Measurements from ENCODE around the gene CHSY3. TPM values are rescaled to one million over a fixed set of nuclear protein-coding genes. Genes with fewer than 3 reads are reported as not detected.
A peak's percentile ranks its signal among the peaks of the same experiment; 100 is the strongest.

The CHSY3 gene
- total RNA-seq, 2 donors from 2014 or later, result 1.2 to 2.0 TPM

DNA sequence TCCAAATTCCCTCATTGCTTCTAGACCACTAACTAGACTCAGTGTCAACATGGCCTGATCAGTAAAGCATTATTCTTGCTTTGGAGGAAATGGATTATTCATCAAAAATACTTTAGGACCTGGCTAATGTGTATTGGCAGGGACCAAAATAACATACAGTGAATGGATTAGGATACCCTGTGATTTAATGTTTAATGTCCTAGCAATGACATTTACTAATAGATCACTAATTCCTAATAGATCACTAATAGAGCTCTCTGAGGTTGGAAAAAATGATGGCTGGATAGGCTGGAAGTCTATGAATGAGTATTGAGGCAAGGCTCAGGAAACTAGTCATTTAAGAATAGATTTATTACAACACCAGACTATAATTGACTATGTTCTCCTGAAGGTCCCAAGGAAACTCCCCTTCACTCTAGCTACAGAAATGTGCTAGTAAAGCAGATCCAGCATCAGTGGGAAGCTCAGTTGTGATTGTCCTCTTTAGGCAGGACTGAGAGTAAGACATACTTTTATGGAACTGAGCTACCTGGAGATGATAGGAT, 46.1 kb upstream of the CHSY3 start:
- Histone ChIP-seq H3K4me3 (ENCODE audit: low read length) (no peak overlapping the region), H3K27me3 (ENCODE audit: control insufficient read depth, insufficient read depth, low read length, poor library complexity, severe bottlenecking) (no peaks in the 10 kb centered on the region), H3K9me3 (ENCODE audit: control insufficient read depth, low read length) (no peaks in the 10 kb centered on the region), H3K27ac (ENCODE audit: low read depth, low read length) (no peak overlapping the region), H3K9ac (ENCODE audit: extremely low read depth, low read length, poor library complexity, severe bottlenecking) (no peak overlapping the region), H3K4me1 (ENCODE audit: control insufficient read depth, insufficient read depth, low read length) (no peaks in the 10 kb centered on the region), H3K36me3 (ENCODE audit: control insufficient read depth, insufficient read depth, low read length) (no peaks in the 10 kb centered on the region)
- H3K27ac Mint-ChIP-seq, result no peak overlapping the region
- no peaks in the 10 kb centered on the region for H3K36me3 Mint-ChIP-seq (ENCODE audit: low read depth)
- no peaks in the 10 kb centered on the region for H3K27me3 Mint-ChIP-seq (ENCODE audit: insufficient read depth)
- no peaks in the 10 kb centered on the region for H3K9me3 Mint-ChIP-seq
- no peaks in the 10 kb centered on the region for H3K4me1 Mint-ChIP-seq
- TF ChIP-seq, protein P1, sequence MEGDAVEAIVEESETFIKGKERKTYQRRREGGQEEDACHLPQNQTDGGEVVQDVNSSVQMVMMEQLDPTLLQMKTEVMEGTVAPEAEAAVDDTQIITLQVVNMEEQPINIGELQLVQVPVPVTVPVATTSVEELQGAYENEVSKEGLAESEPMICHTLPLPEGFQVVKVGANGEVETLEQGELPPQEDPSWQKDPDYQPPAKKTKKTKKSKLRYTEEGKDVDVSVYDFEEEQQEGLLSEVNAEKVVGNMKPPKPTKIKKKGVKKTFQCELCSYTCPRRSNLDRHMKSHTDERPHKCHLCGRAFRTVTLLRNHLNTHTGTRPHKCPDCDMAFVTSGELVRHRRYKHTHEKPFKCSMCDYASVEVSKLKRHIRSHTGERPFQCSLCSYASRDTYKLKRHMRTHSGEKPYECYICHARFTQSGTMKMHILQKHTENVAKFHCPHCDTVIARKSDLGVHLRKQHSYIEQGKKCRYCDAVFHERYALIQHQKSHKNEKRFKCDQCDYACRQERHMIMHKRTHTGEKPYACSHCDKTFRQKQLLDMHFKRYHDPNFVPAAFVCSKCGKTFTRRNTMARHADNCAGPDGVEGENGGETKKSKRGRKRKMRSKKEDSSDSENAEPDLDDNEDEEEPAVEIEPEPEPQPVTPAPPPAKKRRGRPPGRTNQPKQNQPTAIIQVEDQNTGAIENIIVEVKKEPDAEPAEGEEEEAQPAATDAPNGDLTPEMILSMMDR (conservative IDR thresholded peaks at IDR 0.05), result no peak
- DNase-seq, result no peak
- no peak overlapping the region for H3K4me3 Mint-ChIP-seq

DNA sequence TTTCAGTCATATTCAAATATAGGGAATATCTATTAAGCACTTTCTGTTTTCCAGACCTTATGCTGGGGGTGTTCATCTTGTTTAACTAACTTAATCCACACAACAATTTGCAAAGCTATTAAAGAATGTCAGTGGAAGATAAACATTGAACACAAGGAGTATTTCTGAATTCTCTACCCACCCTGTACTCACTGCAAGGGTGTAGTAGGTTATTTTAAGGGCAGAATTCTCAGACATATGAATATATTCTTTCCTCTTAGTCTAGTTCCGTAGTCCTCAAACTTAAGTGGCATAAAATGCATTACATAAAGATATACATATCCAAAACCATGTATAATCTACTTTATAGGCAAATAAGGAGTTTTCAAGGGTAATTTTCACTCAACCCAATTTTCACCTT, 19.9 kb upstream of the CHSY3 start:
- H3K4me3 ChIP-seq (ENCODE audit: low read length), result no peak overlapping the region
- no peaks in the 10 kb centered on the region for H3K36me3 ChIP-seq (ENCODE audit: control insufficient read depth, insufficient read depth, low read length)
- H3K27me3 Mint-ChIP-seq (ENCODE audit: insufficient read depth), result no peaks in the 10 kb centered on the region
- H3K4me1 Mint-ChIP-seq, result no peaks in the 10 kb centered on the region
- DNase-seq, result no peak
- no peaks in the 10 kb centered on the region for H3K27me3 ChIP-seq (ENCODE audit: control insufficient read depth, insufficient read depth, low read length, poor library complexity, severe bottlenecking)
- 83% methylated on average over 1 of the region's 1 CpG; no CpG with 5 or more reads in 1 of the 2 experiments for WGBS, 2 experiments (ENCODE audit: insufficient coverage in 1 of 2, insufficient read length in 1 of 2)
- no peaks in the 10 kb centered on the region for H3K4me1 ChIP-seq (ENCODE audit: control insufficient read depth, insufficient read depth, low read length)
- H3K4me3 Mint-ChIP-seq, result no peak overlapping the region
- H3K9ac ChIP-seq (ENCODE audit: extremely low read depth, low read length, poor library complexity, severe bottlenecking), result no peak overlapping the region
- TF ChIP-seq, protein P1 (conservative IDR thresholded peaks at IDR 0.05), result no peak
- H3K9me3 Mint-ChIP-seq, result no peaks in the 10 kb centered on the region
- no peaks in the 10 kb centered on the region for H3K36me3 Mint-ChIP-seq (ENCODE audit: low read depth)
- no peak overlapping the region for H3K27ac Mint-ChIP-seq
- H3K9me3 ChIP-seq (ENCODE audit: control insufficient read depth, low read length), result no peaks in the 10 kb centered on the region
- H3K27ac ChIP-seq (ENCODE audit: low read depth, low read length), result no peak overlapping the region

DNA sequence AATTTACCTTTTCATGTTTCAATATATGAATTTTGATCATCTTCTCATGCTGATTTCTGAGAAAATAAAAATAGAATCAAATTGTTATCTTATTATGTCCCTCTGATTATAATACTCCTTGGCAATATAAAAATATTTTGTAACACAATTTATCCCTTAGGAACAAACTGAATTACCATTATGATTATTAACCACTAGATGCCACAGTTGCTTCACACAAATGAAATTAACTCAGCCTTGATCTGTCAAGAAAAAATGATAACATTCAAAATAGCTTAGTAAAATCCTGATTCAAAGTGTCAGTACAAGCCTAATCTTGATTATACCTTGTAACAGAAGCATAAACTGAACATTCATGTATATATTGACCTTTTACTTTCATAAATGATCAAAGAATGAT, 4.8 kb upstream of the CHSY3 start:
- Histone ChIP-seq H3K27ac (ENCODE audit: low read depth, low read length) (no peak overlapping the region), H3K9me3 (ENCODE audit: control insufficient read depth, low read length) (no peaks in the 10 kb centered on the region), H3K4me1 (ENCODE audit: control insufficient read depth, insufficient read depth, low read length) (no peaks in the 10 kb centered on the region), H3K9ac (ENCODE audit: extremely low read depth, low read length, poor library complexity, severe bottlenecking) (no peak overlapping the region), H3K36me3 (ENCODE audit: control insufficient read depth, insufficient read depth, low read length) (no peaks in the 10 kb centered on the region), H3K27me3 (ENCODE audit: control insufficient read depth, insufficient read depth, low read length, poor library complexity, severe bottlenecking) (peaks cover 31% of the 10 kb centered on the region), H3K4me3 (ENCODE audit: low read length) (no peak overlapping the region)
- TF ChIP-seq, protein P1 (conservative IDR thresholded peaks at IDR 0.05), result peak; percentile 37
- Mint-ChIP-seq H3K27ac (no peak overlapping the region), H3K27me3 (ENCODE audit: insufficient read depth) (peaks cover 19% of the 10 kb centered on the region), H3K4me1 (no peaks in the 10 kb centered on the region), H3K36me3 (ENCODE audit: low read depth) (no peaks in the 10 kb centered on the region), H3K9me3 (peaks cover 4% of the 10 kb centered on the region), H3K4me3 (no peak overlapping the region)
- DNase-seq, result no peak

All from endodermal cell (in vitro differentiated cells).